ENCODE measurements around the gene HEY2.

The HEY2 gene

GRCh38 chr6:125743604-125744003, 5.8 kb upstream of the HEY2 start:
- DNase-seq = peak in 2 of 51 donors; percentile 19 to 37

GRCh38 chr6:125745281-125746018, 4.0 kb upstream of the HEY2 start:
- DNase-seq = peak in 11 of 51 donors; percentile 2 to 71 (median 19)

- peak in 1 of 51 donors; percentile 52 for DNase-seq
Observed at GRCh38 chr6:125746019-125746414, 3.4 kb upstream of the HEY2 start.

GRCh38 chr6:125746731-125747588, 2.5 kb upstream of the HEY2 start:
- peak in 41 of 51 donors; percentile 7 to 76 (median 47) for DNase-seq

- peak in 37 of 51 donors; percentile 17 to 83 (median 48) for DNase-seq
Observed at GRCh38 chr6:125747589-125748405, 1.6 kb upstream of the HEY2 start.

- peak in 10 of 51 donors; percentile 23 to 83 (median 64) for DNase-seq
Observed at GRCh38 chr6:125748406-125749172, 843 bp upstream of the HEY2 start.

GRCh38 chr6:125749865-125750691, 646 bp downstream of the HEY2 start:
- DNase-seq = peak in 9 of 51 donors; percentile 23 to 64 (median 38)

- DNase-seq = no peak
Observed at GRCh38 chr6:125750692-125751333, 1.4 kb downstream of the HEY2 start.

GRCh38 chr6:125751334-125751916, 2.0 kb downstream of the HEY2 start:
- no peak for DNase-seq

GRCh38 chr6:125752773-125753172, 3.3 kb downstream of the HEY2 start:
- DNase-seq = no peak

- peak in 2 of 51 donors; percentile 6 to 56 for DNase-seq
Observed at GRCh38 chr6:125753218-125753936, 3.9 kb downstream of the HEY2 start.

GRCh38 chr6:125753937-125754259, 4.5 kb downstream of the HEY2 start:
- DNase-seq = no peak

- DNase-seq = no peak
Observed at GRCh38 chr6:125754566-125754965, 5.1 kb downstream of the HEY2 start.

- peak in 1 of 51 donors; percentile 4 for DNase-seq
Observed at GRCh38 chr6:125759184-125759902, 9.9 kb downstream of the HEY2 start.

- DNase-seq = no peak
Observed at GRCh38 chr6:125759959-125760457, 10.6 kb downstream of the HEY2 start.

GRCh38 chr6:125764121-125764671, 14.8 kb downstream of the HEY2 start:
- no peak for DNase-seq

GRCh38 chr6:125765944-125766343, 16.5 kb downstream of the HEY2 start:
- DNase-seq = peak in 3 of 51 donors; percentile 5 to 13 (median 9)

Data from hypothalamus (tissue), 51 donors.